HAP-1 (cell line): ENCODE data around the gene ESF1.

Experiments used
- DNase-seq, 2 experiments: peaks; one replicate each; pipeline ENCODE4 v3.0.0-alpha.2; 2016 to 2020; ENCODE audit warnings: low spot score in 2 of 2
- H3K27me3 ChIP-seq: fragments of 250-450 bp; sonication (Bioruptor Pico); 2 replicates; pipeline ENCODE4 v1.5.1; 2020; ENCODE audit warnings: low read depth, mild to moderate bottlenecking, moderate library complexity
- H3K36me3 ChIP-seq: fragments of 250-450 bp; sonication (Bioruptor Pico); replicated peaks from 2 replicates; pipeline ENCODE4 v1.5.1; 2020; ENCODE audit warnings: mild to moderate bottlenecking
- H3K4me1 ChIP-seq: fragments of 250-450 bp; sonication (Bioruptor Pico); 2 replicates; pipeline ENCODE4 v1.5.1; 2020; ENCODE audit warnings: mild to moderate bottlenecking
- H3K4me3 ChIP-seq: fragments of 250-450 bp; sonication (Bioruptor Pico); 2 replicates; pipeline ENCODE4 v1.5.1; 2020; ENCODE audit warnings: mild to moderate bottlenecking, moderate library complexity
- H3K9me3 ChIP-seq: fragments of 250-450 bp; sonication (Bioruptor Pico); 2 replicates; pipeline ENCODE4 v1.5.1; 2020; ENCODE audit warnings: mild to moderate bottlenecking, moderate library complexity
- in situ Hi-C: fragments of 300-500 bp; cut with MboI; formaldehyde crosslinking; loops from 3 replicates; pipeline ENCODE4 v1.14.3; 2020; ENCODE audit warnings: low sequenced_read_pairs, inconsistent platforms, mixed read lengths

ESF1 gene

DNA sequence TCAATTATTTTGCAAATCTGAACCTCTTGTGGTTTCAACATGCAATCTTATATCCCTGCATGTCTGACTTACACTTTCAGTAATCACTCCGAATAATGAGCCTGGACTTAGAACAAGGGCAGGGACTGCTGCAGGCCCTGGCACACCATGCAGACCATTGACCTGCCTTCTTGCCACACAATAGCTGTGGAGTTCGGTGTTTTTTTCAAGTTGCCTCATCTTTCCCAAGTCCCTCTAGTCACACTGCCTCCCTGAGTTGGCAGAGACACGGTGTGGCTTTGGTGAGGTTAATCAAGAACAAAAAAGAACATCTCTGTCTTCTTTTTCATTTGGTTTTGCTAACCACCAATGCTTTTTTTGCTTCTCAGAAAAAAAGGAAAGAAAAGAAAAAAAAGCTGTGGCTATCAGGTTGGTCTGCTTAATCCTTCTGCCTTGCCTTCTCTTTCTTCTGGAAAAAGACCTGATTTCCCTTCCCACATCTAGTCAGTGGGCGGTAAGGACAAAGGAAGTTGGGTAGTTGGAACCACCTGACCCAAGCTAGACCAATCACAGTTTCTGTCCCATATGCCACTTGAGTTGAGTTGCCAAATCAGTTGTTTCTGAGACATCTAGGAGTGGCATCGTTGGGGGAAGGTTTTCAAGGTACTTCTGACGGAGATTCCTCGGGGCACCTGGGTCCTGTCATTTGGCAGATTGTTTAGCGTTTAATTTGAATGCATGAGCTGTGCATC, 90.1 kb downstream of the ESF1 start:
- in situ Hi-C loops, result no loop called here
- no peak for DNase-seq
- Histone ChIP-seq H3K4me3 (no peak overlapping the region), H3K27me3 (no peaks in the 10 kb centered on the region), H3K36me3 (no peaks in the 10 kb centered on the region), H3K4me1 (peaks cover 4% of the 10 kb centered on the region; the same call in 1 of the 2 replicates), H3K9me3 (no peaks in the 10 kb centered on the region)

GRCh38 chr20:13692802-13693736, 91.7 kb downstream of the ESF1 start:
- no peaks in the 10 kb centered on the region for H3K36me3 ChIP-seq
- peaks cover 2% of the 10 kb centered on the region; the same call in 1 of the 2 replicates for H3K4me1 ChIP-seq
- H3K27me3 ChIP-seq, result no peaks in the 10 kb centered on the region
- no peak for DNase-seq
- in situ Hi-C loops, result no loop called here
- H3K9me3 ChIP-seq, result no peaks in the 10 kb centered on the region
- H3K4me3 ChIP-seq, result no peak overlapping the region

DNA sequence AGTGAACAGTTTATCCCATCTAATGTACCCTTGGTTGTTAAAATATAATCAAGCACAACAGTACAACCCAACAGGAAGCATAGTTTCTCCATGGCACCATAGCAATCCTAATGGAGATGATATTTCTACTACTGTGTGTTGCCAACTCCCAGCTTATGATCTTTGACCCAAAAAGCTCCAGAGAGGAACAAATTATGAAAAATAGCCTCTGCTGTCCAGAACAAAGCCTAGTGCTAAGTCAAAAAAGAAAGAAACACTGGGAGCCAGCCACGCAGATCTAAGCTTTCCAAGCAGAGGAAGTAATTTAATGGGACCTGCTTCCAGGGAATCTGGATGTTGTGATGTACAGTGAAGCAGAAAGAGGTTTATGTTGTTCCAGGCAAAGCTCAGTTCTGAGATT, 93.8 kb downstream of the ESF1 start:
- Histone ChIP-seq H3K36me3 (no peaks in the 10 kb centered on the region), H3K4me1 (no peaks in the 10 kb centered on the region), H3K9me3 (no peaks in the 10 kb centered on the region), H3K27me3 (no peaks in the 10 kb centered on the region), H3K4me3 (no peak overlapping the region)
- no peak for DNase-seq
- in situ Hi-C loops, result no loop called here

GRCh38 chr20:13687815-13688214, 96.9 kb downstream of the ESF1 start:
- Histone ChIP-seq H3K4me3 (no peak overlapping the region), H3K9me3 (no peaks in the 10 kb centered on the region), H3K27me3 (no peaks in the 10 kb centered on the region), H3K36me3 (no peaks in the 10 kb centered on the region), H3K4me1 (no peaks in the 10 kb centered on the region)
- in situ Hi-C loops, result no loop called here
- no peak for DNase-seq

- Histone ChIP-seq H3K36me3 (no peaks in the 10 kb centered on the region), H3K4me1 (no peaks in the 10 kb centered on the region), H3K9me3 (no peaks in the 10 kb centered on the region), H3K4me3 (no peak overlapping the region), H3K27me3 (no peaks in the 10 kb centered on the region)
- DNase-seq, result no peak
- in situ Hi-C loops, result no loop called here
Observed at GRCh38 chr20:13685623-13686022, 99.1 kb downstream of the ESF1 start.

DNA sequence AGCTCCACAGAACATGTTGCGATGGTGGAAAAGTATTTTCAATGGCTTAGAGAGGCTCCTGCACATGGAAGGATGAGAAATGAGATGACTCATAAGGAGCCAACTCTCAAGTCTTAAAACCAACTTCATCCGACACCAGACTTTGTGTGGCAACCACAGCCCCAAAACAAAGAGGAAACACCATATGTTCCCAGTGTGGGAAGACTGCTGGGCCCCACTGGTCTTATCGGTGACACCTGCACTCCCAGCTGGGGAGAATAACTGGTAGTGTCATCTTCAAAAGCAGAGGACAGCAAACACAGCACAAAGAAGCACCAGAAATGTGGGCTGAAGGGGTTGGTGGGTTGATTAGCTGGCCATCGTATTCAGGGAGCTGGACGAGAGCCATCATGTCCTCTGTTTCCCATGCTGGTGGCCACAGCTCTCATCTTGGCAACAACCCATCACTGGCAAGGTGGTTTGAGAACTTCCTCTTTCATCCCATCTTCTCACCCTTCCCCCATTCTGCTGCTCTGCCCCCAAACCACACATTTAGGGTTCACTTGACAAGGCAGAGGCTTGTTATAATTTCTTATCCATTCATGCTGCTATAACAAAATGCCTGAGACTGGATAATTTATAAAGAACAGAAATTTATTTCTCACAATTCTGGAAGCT, 100.0 kb downstream of the ESF1 start:
- H3K36me3 ChIP-seq, result no peaks in the 10 kb centered on the region
- no peaks in the 10 kb centered on the region for H3K9me3 ChIP-seq
- DNase-seq, result no peak
- in situ Hi-C loops, result no loop called here
- H3K27me3 ChIP-seq, result no peaks in the 10 kb centered on the region
- no peaks in the 10 kb centered on the region for H3K4me1 ChIP-seq
- H3K4me3 ChIP-seq, result no peak overlapping the region

DNA sequence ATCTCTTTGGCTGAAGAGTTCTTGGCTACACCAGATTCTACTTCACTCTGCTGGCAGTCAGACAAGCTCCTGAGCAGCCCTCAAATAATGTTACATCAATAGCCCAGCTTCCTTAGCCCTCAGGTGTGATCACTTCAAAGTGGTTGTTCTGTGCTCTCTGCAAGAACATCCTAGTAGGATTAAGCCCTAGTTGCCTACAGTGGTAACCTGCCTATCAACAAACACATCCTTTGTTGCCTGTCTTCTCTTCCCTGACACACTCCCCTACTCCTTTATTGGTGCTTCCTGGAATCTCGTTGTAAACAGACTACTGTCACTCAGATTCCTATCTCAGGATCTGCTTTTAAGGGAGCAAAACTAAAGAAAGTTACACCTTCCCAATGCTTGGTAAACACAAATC, 100.9 kb downstream of the ESF1 start:
- H3K36me3 ChIP-seq, result no peaks in the 10 kb centered on the region
- H3K4me1 ChIP-seq, result no peaks in the 10 kb centered on the region
- no peak for DNase-seq
- no peaks in the 10 kb centered on the region for H3K9me3 ChIP-seq
- in situ Hi-C loops, result no loop called here
- no peaks in the 10 kb centered on the region for H3K27me3 ChIP-seq
- H3K4me3 ChIP-seq, result no peak overlapping the region

DNA sequence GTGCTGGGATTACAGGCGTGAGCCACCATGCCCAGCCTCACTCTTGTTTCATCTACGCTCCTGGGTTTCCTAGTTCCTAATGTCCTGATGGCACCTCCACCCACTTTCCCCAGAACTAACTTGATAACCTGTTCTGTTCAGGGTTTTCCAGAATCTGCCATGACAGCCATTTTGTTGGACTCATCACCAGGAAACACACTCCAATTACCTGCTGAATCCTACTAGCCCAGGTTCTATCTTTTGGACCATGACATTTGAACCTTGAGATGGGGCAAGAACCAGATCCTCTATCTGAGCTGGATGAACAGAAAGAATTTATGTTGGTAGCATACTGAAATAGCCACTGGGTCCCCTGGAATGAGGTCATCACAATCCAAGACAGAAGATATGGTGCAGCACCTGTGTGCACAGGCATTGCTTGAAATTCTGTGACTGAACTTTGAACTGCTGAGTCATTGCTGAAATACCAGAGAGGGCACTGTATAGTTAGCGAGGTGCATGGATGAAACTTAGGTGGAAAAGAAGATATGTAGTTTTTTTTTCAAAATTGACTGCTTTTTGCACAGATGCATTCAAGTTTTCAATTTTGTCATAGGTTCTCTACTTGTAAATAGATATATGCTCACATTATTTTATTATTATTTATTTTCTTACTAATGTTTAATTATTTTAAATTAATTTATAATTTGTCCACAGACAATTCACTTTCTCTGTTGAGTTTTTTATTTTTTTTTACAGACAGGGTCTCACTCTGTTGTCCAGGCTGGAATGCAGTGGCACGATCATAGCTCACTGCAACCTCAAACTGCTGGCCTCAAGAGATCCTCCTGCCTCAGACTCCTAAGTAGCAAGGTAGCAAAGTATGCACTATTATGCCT, 103.2 kb downstream of the ESF1 start:
- H3K27me3 ChIP-seq, result no peaks in the 10 kb centered on the region
- H3K4me1 ChIP-seq, result no peaks in the 10 kb centered on the region
- no peak for DNase-seq
- in situ Hi-C loops, result no loop called here
- no peaks in the 10 kb centered on the region for H3K9me3 ChIP-seq
- H3K36me3 ChIP-seq, result no peaks in the 10 kb centered on the region
- H3K4me3 ChIP-seq, result no peak overlapping the region

DNA sequence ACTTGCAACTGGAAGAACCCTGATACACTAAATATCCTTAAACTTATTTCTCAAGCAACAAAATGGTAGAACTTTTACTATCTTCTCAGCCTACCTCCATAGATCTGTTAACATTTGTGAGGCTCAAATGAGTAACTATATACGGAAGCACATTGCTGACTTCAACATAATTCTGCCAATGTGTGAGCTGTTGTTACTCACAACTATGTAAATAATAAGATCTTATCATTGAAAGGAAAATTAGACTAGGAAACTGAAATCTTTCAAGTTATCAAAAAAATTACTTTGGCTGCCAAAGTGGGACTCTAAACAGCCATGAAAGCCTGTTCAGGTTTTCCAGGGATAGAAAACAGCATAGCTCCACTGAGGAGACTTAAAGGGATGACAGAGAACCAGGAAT, 105.8 kb downstream of the ESF1 start:
- Histone ChIP-seq H3K4me3 (no peak overlapping the region), H3K9me3 (no peaks in the 10 kb centered on the region), H3K36me3 (no peaks in the 10 kb centered on the region), H3K27me3 (no peaks in the 10 kb centered on the region), H3K4me1 (no peaks in the 10 kb centered on the region)
- DNase-seq, result no peak
- in situ Hi-C loops, result no loop called here

DNA sequence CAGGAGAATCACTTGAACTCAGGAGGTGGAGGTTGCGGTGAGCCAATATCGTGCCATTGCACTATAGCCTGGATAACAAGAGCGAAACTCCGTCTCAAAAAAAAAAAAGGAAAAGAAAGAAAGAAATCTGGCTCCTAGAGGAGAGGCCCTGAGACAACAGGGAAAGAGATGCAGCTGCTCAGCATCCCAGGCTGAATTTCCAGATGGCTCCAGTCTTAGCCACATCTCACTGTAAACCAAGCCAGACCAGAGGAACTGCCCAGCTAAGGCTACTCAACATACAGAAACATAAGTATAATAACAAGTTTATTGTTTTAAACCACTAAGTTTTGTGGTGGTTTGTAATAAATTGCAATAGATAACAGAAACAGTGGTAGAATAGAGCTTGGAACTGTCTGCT, 107.5 kb downstream of the ESF1 start:
- Histone ChIP-seq H3K36me3 (no peaks in the 10 kb centered on the region), H3K4me3 (no peak overlapping the region), H3K9me3 (no peaks in the 10 kb centered on the region), H3K4me1 (no peaks in the 10 kb centered on the region), H3K27me3 (peaks cover 5% of the 10 kb centered on the region; the same call in 1 of the 2 replicates)
- in situ Hi-C loops, result no loop called here
- no peak for DNase-seq

DNA sequence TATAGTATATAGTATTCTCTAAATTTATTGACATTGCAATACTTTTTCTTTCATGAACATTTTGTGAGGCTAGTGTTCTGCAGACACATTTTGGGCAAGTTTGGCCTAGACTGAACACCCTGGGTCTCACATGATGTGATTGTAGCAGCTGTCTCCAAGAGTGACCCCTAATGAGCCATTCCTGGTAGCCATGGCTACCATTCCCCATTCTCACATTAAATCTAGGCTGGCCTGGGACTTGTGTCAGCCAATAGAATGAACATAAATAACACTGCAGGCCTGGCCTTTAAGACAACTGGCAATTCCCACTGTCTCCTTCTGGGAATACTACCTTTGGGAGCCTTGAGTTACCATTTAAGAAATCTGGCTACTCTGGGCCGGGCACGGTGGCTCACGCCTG, 108.0 kb downstream of the ESF1 start:
- Histone ChIP-seq H3K4me1 (no peaks in the 10 kb centered on the region), H3K9me3 (no peaks in the 10 kb centered on the region), H3K27me3 (peaks cover 9% of the 10 kb centered on the region), H3K4me3 (no peak overlapping the region), H3K36me3 (no peaks in the 10 kb centered on the region)
- no peak for DNase-seq
- in situ Hi-C loops, result no loop called here

GRCh38 chr20:13672690-13673089, 112.0 kb downstream of the ESF1 start:
- Histone ChIP-seq H3K4me3 (no peak overlapping the region), H3K27me3 (peaks cover 14% of the 10 kb centered on the region), H3K36me3 (no peaks in the 10 kb centered on the region), H3K9me3 (no peaks in the 10 kb centered on the region), H3K4me1 (no peaks in the 10 kb centered on the region)
- in situ Hi-C loops, result no loop called here
- no peak for DNase-seq

- Histone ChIP-seq H3K36me3 (no peaks in the 10 kb centered on the region), H3K27me3 (peaks cover 14% of the 10 kb centered on the region), H3K4me1 (no peaks in the 10 kb centered on the region), H3K9me3 (no peaks in the 10 kb centered on the region), H3K4me3 (no peak overlapping the region)
- DNase-seq, result no peak
- in situ Hi-C loops, result no loop called here
Observed at GRCh38 chr20:13671916-13672378, 112.8 kb downstream of the ESF1 start.
